Measurements from ENCODE around the gene MIA3. TPM values are rescaled to one million over a fixed set of nuclear protein-coding genes. Genes with fewer than 3 reads are reported as not detected.

The MIA3 gene
- total and polyA plus RNA-seq, 7 experiments from 2014 or later = 48.0 to 112 (median 79.6) TPM

- DNase-seq = no peak
- intact Hi-C loops (cut with micrococcal nuclease) = no loop called here
- no peak for ATAC-seq
- POLR2A ChIA-PET = interaction anchor here (1.5 kb wide), 1 partner anchor 17 kb away, joined by 5 read pairs; no protein-coding TSS in a partner anchor
- no peaks in the 10 kb centered on the region for H3K27me3 ChIP-seq (ENCODE audit: control insufficient read depth in 2 of 2, insufficient read depth in 2 of 2, low read length in 2 of 2)
- Mint-ChIP-seq H3K4me1 (peaks cover 0 to 15% (median 4%) of the 10 kb centered on the region in 7 donors), H3K9me3 (no peaks in the 10 kb centered on the region), H3K27me3 (no peaks in the 10 kb centered on the region), H3K36me3 (peaks cover 28 to 60% (median 36%) of the 10 kb centered on the region in 5 donors), H3K27ac (peak overlapping the region in 1 of 9 donors; percentile 69), H3K4me3 (no peak overlapping the region)
- H3K4me3 ChIP-seq (ENCODE audit: low read length) = no peak overlapping the region
- H3K4me1 ChIP-seq (ENCODE audit: control insufficient read depth in 2 of 2, insufficient read depth in 2 of 2, low read length in 2 of 2) = no peaks in the 10 kb centered on the region
- peaks cover 4 to 71% (median 8%) of the 10 kb centered on the region in 3 experiments for H3K36me3 ChIP-seq (ENCODE audit: control insufficient read depth in 2 of 3, insufficient read depth in 3 of 3, low read length in 3 of 3)
- CTCF ChIA-PET = no interaction called here
- no peaks in the 10 kb centered on the region for H3K9me3 ChIP-seq (ENCODE audit: control insufficient read depth in 2 of 3, low read length in 3 of 3)
- no peak overlapping the region for H3K27ac ChIP-seq (ENCODE audit: low read depth, low read length)
Measured at GRCh38 chr1:222627232-222627631, 9.3 kb downstream of the MIA3 start.

- Histone ChIP-seq H3K36me3 (ENCODE audit: control insufficient read depth in 2 of 3, insufficient read depth in 3 of 3, low read length in 3 of 3) (peaks cover 4 to 80% (median 8%) of the 10 kb centered on the region in 3 experiments), H3K4me3 (ENCODE audit: low read length) (no peak overlapping the region), H3K9me3 (ENCODE audit: control insufficient read depth in 2 of 3, low read length in 3 of 3) (no peaks in the 10 kb centered on the region), H3K27me3 (ENCODE audit: control insufficient read depth in 2 of 2, insufficient read depth in 2 of 2, low read length in 2 of 2) (no peaks in the 10 kb centered on the region), H3K4me1 (ENCODE audit: control insufficient read depth in 2 of 2, insufficient read depth in 2 of 2, low read length in 2 of 2) (no peaks in the 10 kb centered on the region), H3K27ac (ENCODE audit: low read depth, low read length) (no peak overlapping the region)
- H3K9me3 Mint-ChIP-seq = no peaks in the 10 kb centered on the region
- H3K4me3 Mint-ChIP-seq = no peak overlapping the region
- peak overlapping the region in 2 of 9 donors; percentile 12 to 19 for H3K27ac Mint-ChIP-seq
- H3K36me3 Mint-ChIP-seq = peaks cover 25 to 51% (median 31%) of the 10 kb centered on the region in 5 donors
- intact Hi-C loops (cut with micrococcal nuclease) = loop anchor here (5.0 kb wide), 2 partner anchors 452 to 533 kb away; no protein-coding TSS in a partner anchor
- DNase-seq (no peak), ATAC-seq (no peak)
- ChIA-PET POLR2A (interaction anchor here (0.6 kb wide), 1 partner anchor 1748 kb away, joined by 3 read pairs; no protein-coding TSS in a partner anchor), CTCF (no interaction called here)
- H3K27me3 Mint-ChIP-seq = no peaks in the 10 kb centered on the region
- H3K4me1 Mint-ChIP-seq = peaks cover 7 to 17% (median 13%) of the 10 kb centered on the region in 7 donors
Measured at GRCh38 chr1:222629921-222630535, 12.1 kb downstream of the MIA3 start.

- no peak for DNase-seq
- H3K4me1 Mint-ChIP-seq = peaks cover 9 to 17% (median 13%) of the 10 kb centered on the region in 7 donors
- Histone ChIP-seq H3K27ac (ENCODE audit: low read depth, low read length) (no peak overlapping the region), H3K27me3 (ENCODE audit: control insufficient read depth in 2 of 2, insufficient read depth in 2 of 2, low read length in 2 of 2) (no peaks in the 10 kb centered on the region), H3K9me3 (ENCODE audit: control insufficient read depth in 2 of 3, low read length in 3 of 3) (no peaks in the 10 kb centered on the region), H3K4me1 (ENCODE audit: control insufficient read depth in 2 of 2, insufficient read depth in 2 of 2, low read length in 2 of 2) (no peaks in the 10 kb centered on the region), H3K36me3 (ENCODE audit: control insufficient read depth in 2 of 3, insufficient read depth in 3 of 3, low read length in 3 of 3) (peaks cover 8 to 76% (median 11%) of the 10 kb centered on the region in 3 experiments), H3K4me3 (ENCODE audit: low read length) (no peak overlapping the region)
- H3K36me3 Mint-ChIP-seq = peaks cover 24 to 48% (median 29%) of the 10 kb centered on the region in 5 donors
- H3K27ac Mint-ChIP-seq = peak overlapping the region in 2 of 9 donors; percentile 15 to 57
- CTCF ChIA-PET = no interaction called here
- intact Hi-C loops (cut with micrococcal nuclease) = loop anchor here (5.0 kb wide), 2 partner anchors 451 to 534 kb away; no protein-coding TSS in a partner anchor
- H3K4me3 Mint-ChIP-seq = no peak overlapping the region
- POLR2A ChIA-PET = interaction anchor here (1.5 kb wide), 1 partner anchor 13 kb away, joined by 3 read pairs; no protein-coding TSS in a partner anchor
- no peaks in the 10 kb centered on the region for H3K9me3 Mint-ChIP-seq
- H3K27me3 Mint-ChIP-seq = no peaks in the 10 kb centered on the region
- ATAC-seq = no peak
Measured at GRCh38 chr1:222631611-222632208, 13.8 kb downstream of the MIA3 start.

- H3K4me3 ChIP-seq (ENCODE audit: low read length) = no peak overlapping the region
- H3K27me3 ChIP-seq (ENCODE audit: control insufficient read depth in 2 of 2, insufficient read depth in 2 of 2, low read length in 2 of 2) = no peaks in the 10 kb centered on the region
- H3K9me3 ChIP-seq (ENCODE audit: control insufficient read depth in 2 of 3, low read length in 3 of 3) = no peaks in the 10 kb centered on the region
- no peak overlapping the region for H3K4me3 Mint-ChIP-seq
- ATAC-seq (no peak), DNase-seq (no peak)
- no peaks in the 10 kb centered on the region for H3K4me1 ChIP-seq (ENCODE audit: control insufficient read depth in 2 of 2, insufficient read depth in 2 of 2, low read length in 2 of 2)
- intact Hi-C loops (cut with micrococcal nuclease) = loop anchor here (5.0 kb wide), 2 partner anchors 450 to 535 kb away; no protein-coding TSS in a partner anchor
- no peaks in the 10 kb centered on the region for H3K27me3 Mint-ChIP-seq
- H3K36me3 Mint-ChIP-seq = peaks cover 18 to 46% (median 25%) of the 10 kb centered on the region in 5 donors
- no peak overlapping the region for H3K27ac Mint-ChIP-seq
- H3K36me3 ChIP-seq (ENCODE audit: control insufficient read depth in 2 of 3, insufficient read depth in 3 of 3, low read length in 3 of 3) = peaks cover under 1 to 66% (median 11%) of the 10 kb centered on the region in 3 experiments
- H3K4me1 Mint-ChIP-seq = peaks cover 9 to 20% (median 12%) of the 10 kb centered on the region in 7 donors
- CTCF ChIA-PET = interaction anchor here (0.6 kb wide), 1 partner anchor 23 kb away, joined by 3 read pairs; no protein-coding TSS in a partner anchor
- no peak overlapping the region for H3K27ac ChIP-seq (ENCODE audit: low read depth, low read length)
- no peaks in the 10 kb centered on the region for H3K9me3 Mint-ChIP-seq
- POLR2A ChIA-PET = interaction anchor here (1.5 kb wide), 1 partner anchor 12 kb away, joined by 3 read pairs; no protein-coding TSS in a partner anchor
Measured at GRCh38 chr1:222632749-222633148, 14.9 kb downstream of the MIA3 start.

- H3K4me3 Mint-ChIP-seq = no peak overlapping the region
- Histone ChIP-seq H3K36me3 (ENCODE audit: control insufficient read depth in 2 of 3, insufficient read depth in 3 of 3, low read length in 3 of 3) (peaks cover 0 to 49% (median 11%) of the 10 kb centered on the region in 3 experiments), H3K27ac (ENCODE audit: low read depth, low read length) (no peak overlapping the region), H3K4me1 (ENCODE audit: control insufficient read depth in 2 of 2, insufficient read depth in 2 of 2, low read length in 2 of 2) (no peaks in the 10 kb centered on the region), H3K9me3 (ENCODE audit: control insufficient read depth in 2 of 3, low read length in 3 of 3) (no peaks in the 10 kb centered on the region), H3K27me3 (ENCODE audit: control insufficient read depth in 2 of 2, insufficient read depth in 2 of 2, low read length in 2 of 2) (no peaks in the 10 kb centered on the region), H3K4me3 (ENCODE audit: low read length) (no peak overlapping the region)
- intact Hi-C loops (cut with micrococcal nuclease) = loop anchor here (1.0 to 5.0 kb wide), 11 partner anchors 9 to 1156 kb away; partner anchors contain the start of genes MIA3 (in 2 of the 2) and TAF1A (in 1 of the 2)
- H3K27me3 Mint-ChIP-seq = no peaks in the 10 kb centered on the region
- H3K27ac Mint-ChIP-seq = peak overlapping the region in 6 of 9 donors; percentile 11 to 82 (median 58)
- no peaks in the 10 kb centered on the region for H3K9me3 Mint-ChIP-seq
- peak in 8 of 9 donors; percentile 43 to 83 (median 78) for DNase-seq
- H3K4me1 Mint-ChIP-seq = peaks cover 7 to 20% (median 11%) of the 10 kb centered on the region in 7 donors
- ChIA-PET POLR2A (interaction anchor here (0.7 to 2.0 kb wide), 8 partner anchors 9 to 214 kb away, joined by 3 to 16 read pairs (median 6); partner anchors contain the start of gene TAF1A), CTCF (interaction anchor here (0.7 to 3.9 kb wide), 18 partner anchors 9 to 697 kb away, joined by 3 to 28 read pairs (median 4); partner anchors contain the start of gene TAF1A)
- H3K36me3 Mint-ChIP-seq = peaks cover 14 to 45% (median 24%) of the 10 kb centered on the region in 5 donors
- peak; percentile 96 for ATAC-seq
Measured at GRCh38 chr1:222634180-222635013, 16.5 kb downstream of the MIA3 start.
